Parathyroid adenoma (tissue), 2 donors: ENCODE measurements around the gene LSM3.

Experiments
- H2AFZ ChIP-seq: fragments of 300-600 bp; sonication (generic); one replicate; pipeline ENCODE4 v1.7.0; 2017; ENCODE audit warnings: antibody characterized with exemption, mild to moderate bottlenecking
- H3K27ac ChIP-seq: fragments of 300-600 bp; sonication (generic); one replicate; pipeline ENCODE4 v1.7.0; 2017
- H3K27me3 ChIP-seq: fragments of 300-600 bp; sonication (generic); one replicate; pipeline ENCODE4 v1.7.0; 2017; ENCODE audit warnings: low read length; ENCODE audit not compliant: control insufficient read depth, insufficient read depth
- H3K36me3 ChIP-seq: fragments of 300-600 bp; sonication (generic); one replicate; pipeline ENCODE4 v1.7.0; 2017; ENCODE audit warnings: low read length; ENCODE audit not compliant: control insufficient read depth, insufficient read depth
- H3K4me1 ChIP-seq: fragments of 300-600 bp; sonication (generic); one replicate; pipeline ENCODE4 v1.7.0; 2017; ENCODE audit warnings: control low read depth
- H3K4me2 ChIP-seq: fragments of 300-600 bp; sonication (generic); one replicate; pipeline ENCODE4 v1.7.0; 2017; ENCODE audit warnings: low read length
- H3K4me3 ChIP-seq: fragments of 300-600 bp; sonication (generic); one replicate; pipeline ENCODE4 v1.7.0; 2017; ENCODE audit warnings: low read depth, low read length
- H3K79me2 ChIP-seq: fragments of 300-600 bp; sonication (generic); one replicate; pipeline ENCODE4 v1.7.0; 2017; ENCODE audit warnings: control low read depth
- H3K9ac ChIP-seq: fragments of 300-600 bp; sonication (generic); one replicate; pipeline ENCODE4 v1.7.0; 2017; ENCODE audit warnings: mild to moderate bottlenecking
- H3K9me3 ChIP-seq: fragments of 300-600 bp; sonication (generic); one replicate; pipeline ENCODE4 v1.7.0; 2017; ENCODE audit warnings: low read length; ENCODE audit not compliant: control insufficient read depth
- TF ChIP-seq, protein P1 (sequence below): fragments of 300-600 bp; sonication (generic); IDR thresholded peaks from one replicate; pipeline ENCODE4 v1.7.0; 2017; ENCODE audit warnings: antibody characterized with exemption, mild to moderate bottlenecking
- donor health status: primary hyperparathyroidism.

Gene LSM3

GRCh38 chr3:14138878-14139655 is 39.5 kb upstream of the LSM3 start:
- no peak overlapping the region for H3K4me2 ChIP-seq
- H3K36me3 ChIP-seq, result no peaks in the 10 kb centered on the region
- H3K79me2 ChIP-seq, result no peaks in the 10 kb centered on the region
- H3K9ac ChIP-seq, result no peak overlapping the region
- no peaks in the 10 kb centered on the region for H3K4me1 ChIP-seq
- no peak overlapping the region for H2AFZ ChIP-seq
- TF ChIP-seq, protein P1, sequence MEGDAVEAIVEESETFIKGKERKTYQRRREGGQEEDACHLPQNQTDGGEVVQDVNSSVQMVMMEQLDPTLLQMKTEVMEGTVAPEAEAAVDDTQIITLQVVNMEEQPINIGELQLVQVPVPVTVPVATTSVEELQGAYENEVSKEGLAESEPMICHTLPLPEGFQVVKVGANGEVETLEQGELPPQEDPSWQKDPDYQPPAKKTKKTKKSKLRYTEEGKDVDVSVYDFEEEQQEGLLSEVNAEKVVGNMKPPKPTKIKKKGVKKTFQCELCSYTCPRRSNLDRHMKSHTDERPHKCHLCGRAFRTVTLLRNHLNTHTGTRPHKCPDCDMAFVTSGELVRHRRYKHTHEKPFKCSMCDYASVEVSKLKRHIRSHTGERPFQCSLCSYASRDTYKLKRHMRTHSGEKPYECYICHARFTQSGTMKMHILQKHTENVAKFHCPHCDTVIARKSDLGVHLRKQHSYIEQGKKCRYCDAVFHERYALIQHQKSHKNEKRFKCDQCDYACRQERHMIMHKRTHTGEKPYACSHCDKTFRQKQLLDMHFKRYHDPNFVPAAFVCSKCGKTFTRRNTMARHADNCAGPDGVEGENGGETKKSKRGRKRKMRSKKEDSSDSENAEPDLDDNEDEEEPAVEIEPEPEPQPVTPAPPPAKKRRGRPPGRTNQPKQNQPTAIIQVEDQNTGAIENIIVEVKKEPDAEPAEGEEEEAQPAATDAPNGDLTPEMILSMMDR, result no peak
- no peak overlapping the region for H3K4me3 ChIP-seq
- H3K27me3 ChIP-seq, result no peaks in the 10 kb centered on the region
- no peaks in the 10 kb centered on the region for H3K9me3 ChIP-seq
- H3K27ac ChIP-seq, result no peak overlapping the region

DNA sequence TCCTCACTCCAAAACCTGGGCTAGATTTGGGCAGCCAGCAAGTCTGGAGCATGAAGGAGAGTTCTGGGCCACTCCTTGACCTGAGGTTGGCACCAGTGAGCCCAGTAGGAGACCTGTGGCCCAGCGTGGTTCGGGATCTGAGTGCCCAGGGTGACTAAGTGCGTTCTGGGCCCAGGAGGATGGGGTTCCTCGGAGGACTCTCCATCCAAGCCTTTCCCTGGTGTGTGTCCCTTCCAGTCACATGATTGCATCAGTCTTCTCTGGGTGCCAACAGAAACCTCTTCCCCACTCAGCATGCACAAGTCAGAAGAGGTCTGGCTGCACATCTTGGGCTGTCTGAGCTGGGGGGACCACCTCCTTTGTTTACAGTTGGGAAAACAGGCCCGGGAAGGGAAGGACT is 38.8 kb upstream of the LSM3 start:
- H3K9me3 ChIP-seq, result no peaks in the 10 kb centered on the region
- no peak overlapping the region for H2AFZ ChIP-seq
- no peaks in the 10 kb centered on the region for H3K79me2 ChIP-seq
- H3K4me3 ChIP-seq, result no peak overlapping the region
- H3K36me3 ChIP-seq, result no peaks in the 10 kb centered on the region
- H3K9ac ChIP-seq, result no peak overlapping the region
- TF ChIP-seq, protein P1, result no peak
- H3K4me1 ChIP-seq, result no peaks in the 10 kb centered on the region
- no peak overlapping the region for H3K27ac ChIP-seq
- H3K4me2 ChIP-seq, result no peak overlapping the region
- H3K27me3 ChIP-seq, result no peaks in the 10 kb centered on the region

DNA sequence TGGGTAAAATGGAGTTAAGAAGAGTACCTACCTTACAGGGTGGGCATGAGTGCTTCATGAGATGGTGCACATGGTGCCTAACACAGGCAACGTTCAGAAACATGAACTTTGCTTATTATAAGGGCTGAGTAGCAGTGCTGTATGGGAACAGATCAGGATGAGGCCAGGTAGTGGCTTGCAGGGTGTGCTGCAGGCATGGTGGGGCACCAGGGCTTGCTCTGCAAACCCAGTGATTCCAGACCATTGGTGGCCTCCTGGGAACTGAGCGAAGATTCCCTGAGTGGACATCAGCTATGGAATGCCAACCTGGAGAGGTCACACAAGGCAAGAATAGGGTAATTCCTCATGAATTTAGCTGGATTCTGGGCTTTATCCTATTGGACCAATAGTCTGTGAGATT is 37.9 kb upstream of the LSM3 start:
- H2AFZ ChIP-seq, result no peak overlapping the region
- H3K27ac ChIP-seq, result no peak overlapping the region
- no peaks in the 10 kb centered on the region for H3K36me3 ChIP-seq
- no peak overlapping the region for H3K4me2 ChIP-seq
- no peaks in the 10 kb centered on the region for H3K27me3 ChIP-seq
- no peaks in the 10 kb centered on the region for H3K4me1 ChIP-seq
- no peaks in the 10 kb centered on the region for H3K79me2 ChIP-seq
- no peak overlapping the region for H3K9ac ChIP-seq
- TF ChIP-seq, protein P1, result no peak
- no peaks in the 10 kb centered on the region for H3K9me3 ChIP-seq
- no peak overlapping the region for H3K4me3 ChIP-seq

DNA sequence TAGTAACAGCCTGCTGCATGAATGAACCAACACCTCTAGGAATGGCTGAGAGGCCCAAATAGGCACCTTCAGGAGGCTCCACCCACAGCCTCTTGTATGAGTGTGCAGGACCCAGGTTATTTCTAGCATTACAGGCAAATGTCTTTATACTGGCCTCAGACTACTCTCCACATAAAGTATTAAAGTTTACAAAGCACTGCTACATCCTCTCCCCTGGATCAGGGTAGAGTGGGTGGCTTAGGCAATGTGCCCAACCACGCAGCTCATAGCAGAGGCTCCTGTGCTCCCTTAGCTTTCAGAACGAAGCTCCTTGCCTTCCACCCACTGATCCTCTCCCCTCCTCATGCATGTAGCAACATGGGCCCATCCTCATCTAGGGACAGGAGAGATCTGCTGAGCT is 37.5 kb upstream of the LSM3 start:
- H3K9me3 ChIP-seq, result no peaks in the 10 kb centered on the region
- no peak overlapping the region for H3K9ac ChIP-seq
- H3K27ac ChIP-seq, result no peak overlapping the region
- H3K27me3 ChIP-seq, result no peaks in the 10 kb centered on the region
- no peaks in the 10 kb centered on the region for H3K79me2 ChIP-seq
- no peaks in the 10 kb centered on the region for H3K36me3 ChIP-seq
- H2AFZ ChIP-seq, result no peak overlapping the region
- H3K4me1 ChIP-seq, result no peaks in the 10 kb centered on the region
- TF ChIP-seq, protein P1, result no peak
- no peak overlapping the region for H3K4me2 ChIP-seq
- H3K4me3 ChIP-seq, result no peak overlapping the region
